Kidney tubule cell (primary cell): ENCODE measurements around the gene PIH1D1.

Experiments
- DNase-seq: peaks from one replicate; pipeline ENCODE4 v3.0.0-alpha.2; 2018; ENCODE audit warnings: low spot score

Gene PIH1D1

GRCh38 chr19:49435670-49436069, 15.9 kb downstream of the PIH1D1 start:
- DNase-seq: no peak

- DNase-seq: no peak
These were observed 16.6 kb downstream of the PIH1D1 start for GRCh38 chr19:49434907-49435583.

DNA sequence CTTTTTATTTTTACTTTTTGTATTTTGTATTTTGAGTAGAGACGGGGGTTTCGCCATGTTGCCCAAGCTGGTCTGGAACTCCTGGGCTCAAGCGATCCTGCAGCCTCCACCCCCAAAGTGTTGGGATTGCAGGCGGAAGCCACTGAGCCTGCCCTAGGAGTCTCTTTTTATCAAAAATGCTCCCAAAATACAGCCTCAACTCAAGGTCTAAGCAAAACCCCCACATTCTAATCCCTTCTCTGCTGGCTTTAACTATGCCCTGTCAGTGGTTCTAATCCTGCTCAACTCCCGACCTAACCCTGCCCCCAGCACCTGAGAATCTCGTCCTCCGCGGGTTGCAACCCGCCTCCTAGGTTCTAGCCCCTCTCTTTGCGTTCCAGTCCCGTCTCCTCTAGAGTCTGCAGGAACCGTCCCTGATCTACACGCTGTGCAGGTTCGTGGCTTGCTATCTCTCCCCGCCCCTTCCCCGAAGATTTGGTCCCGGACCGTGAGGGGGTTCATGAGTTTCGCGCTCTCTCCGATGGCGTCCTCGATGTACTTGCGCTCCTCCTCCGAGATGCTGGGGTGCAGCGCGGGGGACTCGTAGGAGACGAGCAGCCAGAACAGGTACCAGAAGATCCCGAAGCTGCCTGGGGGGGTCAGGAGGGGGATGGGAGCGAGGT, 18.2 kb downstream of the PIH1D1 start:
- no peak for DNase-seq

DNA sequence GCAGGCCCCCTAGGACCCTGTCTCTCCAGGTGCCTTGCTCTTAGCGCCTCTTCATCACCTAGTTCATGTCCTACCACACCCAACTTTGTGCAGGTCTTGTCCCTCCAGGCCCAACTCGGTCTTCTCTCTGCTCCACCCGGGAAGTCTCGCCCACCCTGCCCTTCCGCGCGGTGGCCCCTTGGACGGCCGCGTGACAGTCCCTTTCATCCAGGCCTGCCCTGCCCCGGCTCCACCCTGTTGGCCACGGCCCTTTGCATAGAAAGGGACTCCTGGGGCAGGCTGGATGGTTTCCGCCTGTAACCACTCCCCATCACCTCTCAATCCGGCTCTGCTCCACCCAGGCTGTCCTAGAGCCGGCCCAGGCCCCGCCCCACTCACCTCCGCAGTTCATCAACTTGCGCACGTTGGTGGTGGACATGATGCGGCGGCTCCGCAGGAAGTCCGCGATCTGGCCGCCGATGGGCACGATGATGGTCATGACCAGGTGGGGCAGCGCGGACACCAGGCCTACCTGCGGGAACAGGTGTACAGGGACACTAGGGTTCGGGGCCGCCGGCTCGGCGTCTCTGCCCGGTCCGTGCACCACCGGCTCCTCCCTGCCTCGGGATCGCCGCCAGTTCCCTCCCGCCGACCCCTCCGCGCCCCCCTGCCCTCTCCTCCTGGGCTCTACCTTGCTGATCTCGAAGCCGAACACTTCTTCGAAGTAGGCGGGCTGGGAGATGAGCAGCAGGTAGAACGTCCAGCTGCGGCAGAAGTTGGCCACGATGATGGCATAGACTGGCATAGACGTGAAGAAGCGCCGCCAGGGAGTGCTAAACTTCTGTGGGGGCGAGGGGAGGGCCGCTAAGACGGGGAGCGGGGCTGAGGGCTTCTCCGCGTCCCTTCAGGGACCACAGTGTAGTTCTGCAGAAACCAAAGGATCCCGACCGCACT, 19.2 kb downstream of the PIH1D1 start:
- DNase-seq: peak; percentile 26

DNA sequence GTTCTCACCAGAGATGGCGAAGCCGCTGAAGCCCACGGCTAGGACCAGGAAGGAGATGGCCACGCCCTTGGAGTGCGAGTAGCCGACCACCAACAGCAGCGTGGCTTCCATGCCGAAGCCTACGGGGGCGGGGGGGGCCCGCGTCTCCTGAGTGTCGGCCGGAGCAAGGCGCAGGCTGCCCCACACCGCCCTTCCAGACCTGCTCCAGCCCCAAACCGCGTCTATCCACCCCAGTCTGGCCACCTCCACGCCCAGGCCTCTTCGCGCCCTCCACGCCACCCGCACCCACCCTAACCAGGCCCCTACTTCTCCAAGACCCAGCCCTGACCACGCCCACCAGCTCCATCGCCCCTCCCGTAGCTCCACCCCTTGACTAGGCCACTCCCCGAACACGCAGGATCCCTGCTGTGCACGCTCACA, 20.3 kb downstream of the PIH1D1 start:
- no peak for DNase-seq

- DNase-seq: peak; percentile 22
These were observed 20.8 kb downstream of the PIH1D1 start for GRCh38 chr19:49430678-49431329.

DNA sequence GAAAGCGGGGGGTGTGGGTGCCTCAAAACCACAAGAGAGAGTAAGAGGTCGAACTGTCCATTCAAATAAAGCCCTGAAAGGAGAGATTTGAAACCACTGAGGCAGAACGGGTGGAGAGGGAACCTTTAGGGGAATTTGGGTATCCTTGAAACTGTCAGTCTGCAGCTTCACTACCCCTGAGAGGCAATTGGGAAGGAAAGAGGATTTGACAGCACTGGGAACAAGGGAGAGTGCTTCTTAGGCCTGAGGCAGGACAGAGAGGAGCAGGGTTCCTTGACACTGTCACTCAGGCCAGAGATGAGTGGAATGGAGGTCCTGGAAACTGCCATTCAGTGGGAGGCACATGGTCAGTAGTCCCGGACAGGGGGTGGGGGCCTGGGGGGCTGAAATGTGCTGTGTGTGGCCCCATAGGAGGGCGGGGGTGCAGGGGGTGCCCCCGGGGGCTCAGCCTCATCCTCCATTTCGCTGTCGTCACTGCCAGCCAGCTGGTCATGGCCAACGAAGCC, 21.4 kb downstream of the PIH1D1 start:
- DNase-seq: no peak

DNA sequence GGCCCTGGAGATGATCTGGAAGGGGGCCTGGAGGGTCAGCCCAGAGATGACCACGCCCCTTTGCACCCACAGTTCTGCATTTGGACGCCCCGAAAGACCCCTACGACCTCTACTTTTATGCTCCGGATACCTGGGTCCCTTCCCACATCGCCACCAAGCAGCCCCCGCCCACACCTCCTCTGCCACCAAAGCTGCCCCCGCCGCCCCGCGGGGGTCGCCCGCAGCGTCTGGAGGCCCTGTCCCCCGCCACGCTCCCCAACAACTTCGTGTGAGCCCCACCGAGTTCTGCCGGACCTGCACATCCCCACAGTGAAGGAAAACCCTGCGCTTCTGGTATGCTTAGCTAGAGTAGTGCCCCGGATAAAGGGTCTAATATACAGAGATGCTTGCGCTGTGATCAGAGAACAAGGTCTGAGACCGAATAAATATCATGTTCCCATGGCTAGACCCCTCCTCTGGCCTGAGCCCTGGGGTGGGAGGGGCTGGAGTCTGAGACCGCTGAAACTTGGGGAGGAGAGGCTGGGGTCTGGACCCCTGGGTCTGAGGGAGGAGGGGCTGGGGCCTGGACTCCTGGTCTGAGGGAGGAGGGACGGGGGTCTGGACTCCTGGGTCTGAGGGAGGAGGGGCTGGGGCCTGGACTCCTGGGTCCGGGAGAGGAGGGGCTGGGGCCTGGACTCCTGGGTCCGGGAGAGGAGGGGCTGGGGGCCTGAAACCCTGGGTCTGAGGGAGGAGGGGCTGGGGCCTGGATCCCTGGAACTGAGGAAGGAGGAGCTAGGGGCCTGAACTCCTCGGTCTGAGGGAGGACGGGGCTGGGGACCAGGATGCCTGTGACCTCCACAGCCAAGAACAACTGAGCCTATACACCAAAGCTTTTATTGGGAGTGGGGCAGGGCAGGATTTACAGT, 22.8 kb downstream of the PIH1D1 start:
- no peak for DNase-seq

GRCh38 chr19:49427855-49428546, 23.6 kb downstream of the PIH1D1 start:
- peak; percentile 17 for DNase-seq

DNA sequence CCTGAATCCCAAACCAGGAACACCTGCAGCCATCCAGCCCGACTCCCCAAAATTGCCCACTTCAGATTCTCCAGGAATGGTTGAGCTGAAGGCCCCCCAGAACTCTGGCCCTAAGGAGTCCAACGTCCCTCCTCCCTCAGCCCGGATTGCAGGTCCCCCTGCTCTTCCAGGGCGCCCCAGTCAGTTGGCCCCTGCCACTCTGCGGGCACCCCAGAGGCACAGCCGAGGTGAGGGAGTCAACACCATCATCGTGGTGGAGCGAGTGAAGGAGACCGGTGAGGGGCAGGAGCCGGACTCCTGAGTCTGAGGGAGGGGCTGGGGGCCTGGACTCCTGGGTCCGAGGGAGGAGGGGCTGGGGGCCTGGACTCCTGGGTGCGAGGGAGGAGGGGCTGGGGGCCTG, 24.3 kb downstream of the PIH1D1 start:
- DNase-seq: no peak

DNA sequence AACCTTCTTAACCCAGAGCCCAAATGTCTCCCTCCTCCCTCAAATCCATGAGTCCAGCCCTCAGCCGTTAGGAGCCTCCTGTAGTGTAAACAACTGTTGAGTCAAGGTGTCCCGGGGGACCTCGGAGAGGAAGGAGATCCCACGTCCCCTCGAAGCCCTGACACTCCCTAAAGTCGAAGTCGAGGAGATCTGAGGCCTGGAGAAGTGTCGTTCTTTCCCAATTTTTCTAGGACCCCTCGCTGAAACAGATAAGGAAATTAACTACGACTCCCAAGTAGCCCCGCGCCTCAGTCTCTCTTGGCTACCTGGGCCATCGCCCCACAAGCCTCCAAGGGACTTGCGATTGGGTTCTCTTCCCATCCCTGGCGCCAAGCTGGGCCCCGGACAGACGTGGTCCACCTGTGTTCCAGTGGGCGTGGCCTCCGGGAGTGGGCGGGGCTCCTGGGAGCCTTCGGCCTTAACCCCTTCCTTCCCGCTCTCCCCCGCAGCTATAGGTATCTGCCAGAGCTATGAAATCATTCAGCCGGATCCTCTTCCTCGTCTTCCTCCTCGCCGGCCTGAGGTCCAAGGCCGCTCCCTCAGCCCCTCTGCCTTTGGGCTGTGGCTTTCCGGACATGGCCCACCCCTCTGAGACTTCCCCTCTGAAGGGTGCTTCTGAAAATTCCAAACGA, 25.6 kb downstream of the PIH1D1 start:
- DNase-seq: no peak

- DNase-seq: no peak
These were observed 26.4 kb downstream of the PIH1D1 start, which contains the start of gene GFY for GRCh38 chr19:49425178-49425577. Gene GFY, plus strand, starts transcription at chr19:49425388. Its CDS starts 1,043 bp downstream, at chr19:49426431.

DNA sequence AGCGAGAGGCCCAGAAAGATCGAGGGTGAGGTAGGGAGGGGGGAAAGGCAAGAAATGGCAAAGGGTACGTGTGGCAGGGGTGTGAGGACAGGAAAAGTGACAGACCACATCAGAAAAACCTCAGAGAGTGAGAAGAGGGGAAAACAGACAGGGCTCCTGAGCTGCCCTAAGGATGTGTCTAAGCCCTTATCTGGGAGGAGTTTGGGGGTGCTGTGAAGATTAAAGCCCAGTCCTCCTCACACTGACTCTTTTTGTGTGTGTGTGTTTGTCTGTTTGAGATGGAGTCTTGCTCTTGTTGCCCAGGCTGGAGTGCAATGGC, 27.7 kb downstream of the PIH1D1 start:
- no peak for DNase-seq

DNA sequence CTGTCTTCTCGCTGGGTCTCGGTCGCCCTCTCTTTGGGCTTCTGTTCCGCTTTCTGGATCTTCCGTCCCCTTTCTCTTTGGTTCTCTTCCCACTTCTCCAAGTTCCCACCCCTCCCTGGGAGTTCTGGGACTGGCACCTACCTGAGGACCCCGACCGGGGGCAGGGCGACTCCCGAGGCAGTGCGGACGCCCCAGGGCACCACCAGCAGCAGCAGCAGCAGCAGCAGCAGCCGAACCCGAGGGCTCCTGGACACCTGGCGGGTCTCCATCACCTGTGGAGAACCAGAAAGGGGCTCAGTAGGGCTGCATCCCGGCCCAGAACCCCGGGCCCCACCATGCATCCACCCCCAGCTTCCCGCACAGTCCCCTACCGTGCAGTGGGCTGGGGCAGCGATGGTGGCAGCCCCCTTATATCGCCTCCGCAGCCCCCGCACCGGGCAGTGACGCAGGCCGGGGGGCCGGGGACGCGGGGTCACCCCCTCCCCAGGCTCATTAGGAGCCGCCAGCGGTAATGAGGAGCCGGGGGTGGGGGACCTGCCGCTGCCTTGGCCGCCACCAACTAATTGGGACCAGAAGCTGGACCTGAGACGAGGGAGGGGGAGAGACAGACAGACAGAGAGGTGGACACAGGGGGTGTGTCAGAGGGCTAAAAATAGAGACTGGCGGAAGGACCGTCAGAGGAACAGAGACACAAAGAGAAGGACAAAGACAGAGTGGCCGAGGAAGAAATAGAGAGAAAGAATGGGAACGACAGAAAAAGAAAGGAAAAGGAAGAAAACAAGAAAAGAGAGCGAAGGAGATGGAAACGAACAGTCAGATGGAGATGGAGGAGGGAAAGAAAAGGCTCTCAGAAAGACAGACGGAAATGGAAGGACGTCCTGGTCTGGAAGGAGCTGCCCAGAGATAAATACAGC, 28.3 kb downstream of the PIH1D1 start, which contains the start of gene PTH2:
Gene PTH2, minus strand, starts transcription at position 371 of the 914 bp plus-strand sequence. Its CDS starts 102 bp downstream, at position 269.
- no peak for DNase-seq

- peak; percentile 43 for DNase-seq
These were observed 29.1 kb downstream of the PIH1D1 start for GRCh38 chr19:49422407-49423070.

DNA sequence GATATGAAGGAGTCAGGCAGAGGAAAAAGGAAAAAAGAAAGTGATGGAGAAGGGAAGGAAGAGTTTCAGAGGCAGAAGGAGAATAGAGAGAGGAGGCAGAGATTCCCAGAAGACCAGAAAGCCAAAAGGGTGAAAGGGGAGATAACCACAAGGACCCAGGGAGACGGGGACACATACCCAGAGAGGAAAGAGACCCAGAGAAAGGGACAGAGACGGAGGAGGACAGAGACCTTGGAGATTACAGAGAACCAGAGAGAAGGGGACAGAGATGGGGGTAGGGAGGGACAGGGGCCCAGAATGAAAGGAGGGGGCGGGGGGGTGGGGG, 29.8 kb downstream of the PIH1D1 start:
- DNase-seq: no peak

DNA sequence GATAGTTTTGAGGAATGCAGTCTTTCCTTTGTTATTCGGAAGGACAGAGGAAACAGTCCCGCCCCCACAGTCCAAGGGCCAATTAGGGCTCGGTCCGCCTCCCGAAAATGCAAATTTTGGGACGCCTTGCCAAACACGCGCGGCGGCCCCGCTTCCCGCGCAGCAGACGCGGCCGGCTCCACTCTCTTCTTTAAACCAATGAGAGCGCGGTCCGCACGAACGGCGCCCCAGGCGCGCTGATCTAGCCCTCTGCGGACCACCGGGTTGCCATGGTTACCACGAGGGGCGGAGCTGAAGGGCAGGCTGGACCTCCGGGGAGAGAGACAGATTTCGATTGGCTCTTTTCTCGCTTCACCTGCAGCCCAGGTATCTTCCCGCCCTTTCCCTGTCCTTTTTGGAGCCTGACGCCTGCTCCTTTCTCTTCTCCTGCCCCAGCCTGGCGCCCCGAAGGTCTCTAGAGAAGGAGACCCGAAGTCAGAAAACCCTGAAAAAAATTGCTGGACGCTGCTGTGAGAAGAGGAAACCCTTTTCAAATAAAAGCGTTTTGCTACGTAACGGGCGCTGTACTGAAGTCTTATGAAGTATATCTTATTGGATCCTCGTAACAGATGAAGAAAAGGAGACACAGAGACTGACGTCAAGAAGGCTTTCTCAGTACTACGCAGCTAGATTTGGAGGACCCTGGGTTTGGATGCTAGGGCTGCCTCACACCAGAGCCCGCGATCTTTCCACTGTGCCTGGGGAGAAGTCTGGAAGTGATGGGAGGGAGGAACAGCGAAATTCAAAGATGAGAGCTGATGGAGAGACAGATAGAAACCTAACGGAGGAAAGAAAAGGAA, 30.4 kb downstream of the PIH1D1 start:
- DNase-seq: peak; percentile 23
